MM.1S (cell line): ENCODE results near the gene CCT6B.

Source experiments
- DNase-seq: peaks from one replicate; pipeline ENCODE4 v3.0.0-alpha.2; 2015
- H2AFZ ChIP-seq: fragments of 300-600 bp; sonication (generic); 2 replicates; pipeline ENCODE4 v1.6.0; 2016; ENCODE audit warnings: antibody characterized with exemption, low read length
- H3F3A ChIP-seq: fragments of 300-600 bp; sonication (generic); 2 replicates; pipeline ENCODE4 v1.6.1; 2016; ENCODE audit warnings: mild to moderate bottlenecking, antibody characterized with exemption, low read length, moderate library complexity, mixed read lengths; ENCODE audit not compliant: insufficient read depth
- H3K27ac ChIP-seq: fragments of 300-600 bp; sonication (generic); 2 replicates; pipeline ENCODE4 v1.5.1; 2016; ENCODE audit warnings: mild to moderate bottlenecking, low read length
- H3K27me3 ChIP-seq: fragments of 300-600 bp; sonication (generic); replicated peaks from 2 replicates; pipeline ENCODE4 v1.6.0; 2016; ENCODE audit warnings: low read length; ENCODE audit not compliant: insufficient read depth
- H3K36me3 ChIP-seq: fragments of 300-600 bp; sonication (generic); replicated peaks from 2 replicates; pipeline ENCODE4 v1.6.1; 2016; ENCODE audit warnings: mild to moderate bottlenecking, low read length, mixed read lengths; ENCODE audit not compliant: insufficient read depth
- H3K4me1 ChIP-seq: fragments of 300-600 bp; sonication (generic); 2 replicates; pipeline ENCODE4 v1.6.1; 2016; ENCODE audit warnings: low read length, mixed read lengths
- H3K4me2 ChIP-seq: fragments of 300-600 bp; sonication (generic); 2 replicates; pipeline ENCODE4 v1.6.0; 2016; ENCODE audit warnings: low read depth, low read length
- H3K4me3 ChIP-seq: fragments of 300-600 bp; sonication (generic); 2 replicates; pipeline ENCODE4 v1.5.1; 2016; ENCODE audit warnings: low read length, mixed read lengths
- H3K79me2 ChIP-seq: fragments of 300-600 bp; sonication (generic); 2 replicates; pipeline ENCODE4 v1.6.1; 2016; ENCODE audit warnings: mixed run types, low read length, mixed read lengths
- H3K9ac ChIP-seq: fragments of 300-600 bp; sonication (generic); 2 replicates; pipeline ENCODE4 v1.6.1; 2016; ENCODE audit warnings: low read length, mixed read lengths
- H3K9me2 ChIP-seq: fragments of 300-600 bp; sonication (generic); replicated peaks from 2 replicates; pipeline ENCODE4 v1.6.1; 2016; ENCODE audit warnings: mild to moderate bottlenecking, low read length, mixed read lengths; ENCODE audit not compliant: insufficient read depth
- H3K9me3 ChIP-seq: fragments of 300-600 bp; sonication (generic); replicated peaks from 2 replicates; pipeline ENCODE4 v1.6.1; 2016; ENCODE audit warnings: mild to moderate bottlenecking, low read length, mixed read lengths; ENCODE audit not compliant: insufficient read depth
- H4K20me1 ChIP-seq: fragments of 300-600 bp; sonication (generic); 2 replicates; pipeline ENCODE4 v1.6.1; 2016; ENCODE audit warnings: mild to moderate bottlenecking, low read length, moderate library complexity, mixed read lengths; ENCODE audit not compliant: insufficient read depth
- CTCF ChIP-seq: fragments of 300-600 bp; sonication (generic); IDR thresholded peaks from 2 replicates; pipeline ENCODE4 v1.5.1; 2016; ENCODE audit warnings: antibody characterized with exemption, low read length, mixed read lengths
- EZH2 ChIP-seq: fragments of 300-600 bp; sonication (generic); optimal IDR thresholded peaks from 2 replicates; pipeline ENCODE3; 2017; ENCODE audit warnings: low read depth, mild to moderate bottlenecking, antibody characterized with exemption, low read length, mixed read lengths
- EZH2phosphoT487 ChIP-seq: fragments of 300-600 bp; sonication (generic); IDR thresholded peaks from 2 replicates; pipeline ENCODE4 v1.6.1; 2018; ENCODE audit warnings: antibody characterized with exemption, low read length

Gene CCT6B

GRCh38 chr17:34913001-34913400 is 48.3 kb downstream of the CCT6B start:
- H3K9me2 ChIP-seq: no peaks in the 10 kb centered on the region
- no peak overlapping the region for H3K9ac ChIP-seq
- no peak overlapping the region for H3K4me3 ChIP-seq
- H3K27ac ChIP-seq: peak overlapping the region; percentile 31; the same call in 1 of the 2 replicates
- no peaks in the 10 kb centered on the region for H3K4me1 ChIP-seq
- H3F3A ChIP-seq: no peaks in the 10 kb centered on the region
- H3K9me3 ChIP-seq: no peaks in the 10 kb centered on the region
- H3K36me3 ChIP-seq: no peaks in the 10 kb centered on the region
- no peak for TF ChIP-seq EZH2phosphoT487
- TF ChIP-seq EZH2: no peak
- TF ChIP-seq CTCF: no peak
- no peaks in the 10 kb centered on the region for H3K27me3 ChIP-seq
- no peaks in the 10 kb centered on the region for H4K20me1 ChIP-seq
- H3K4me2 ChIP-seq: no peak overlapping the region
- DNase-seq: no peak
- no peaks in the 10 kb centered on the region for H3K79me2 ChIP-seq
- no peak overlapping the region for H2AFZ ChIP-seq

GRCh38 chr17:34909040-34909439 is 52.2 kb downstream of the CCT6B start:
- no peak overlapping the region for H3K9ac ChIP-seq
- no peaks in the 10 kb centered on the region for H3K79me2 ChIP-seq
- H3K4me1 ChIP-seq: peaks cover 23% of the 10 kb centered on the region
- H3K36me3 ChIP-seq: no peaks in the 10 kb centered on the region
- no peak for TF ChIP-seq EZH2
- TF ChIP-seq CTCF: no peak
- TF ChIP-seq EZH2phosphoT487: no peak
- no peaks in the 10 kb centered on the region for H4K20me1 ChIP-seq
- H2AFZ ChIP-seq: no peak overlapping the region
- H3K27ac ChIP-seq: no peak overlapping the region
- no peaks in the 10 kb centered on the region for H3K9me2 ChIP-seq
- DNase-seq: no peak
- no peaks in the 10 kb centered on the region for H3F3A ChIP-seq
- H3K4me2 ChIP-seq: no peak overlapping the region
- H3K9me3 ChIP-seq: no peaks in the 10 kb centered on the region
- H3K27me3 ChIP-seq: no peaks in the 10 kb centered on the region
- no peak overlapping the region for H3K4me3 ChIP-seq

- no peak overlapping the region for H3K9ac ChIP-seq
- no peaks in the 10 kb centered on the region for H3F3A ChIP-seq
- H3K9me3 ChIP-seq: no peaks in the 10 kb centered on the region
- DNase-seq: no peak
- H3K9me2 ChIP-seq: no peaks in the 10 kb centered on the region
- no peak for TF ChIP-seq EZH2phosphoT487
- no peak for TF ChIP-seq CTCF
- no peak for TF ChIP-seq EZH2
- peaks cover 34% of the 10 kb centered on the region for H3K4me1 ChIP-seq
- H4K20me1 ChIP-seq: no peaks in the 10 kb centered on the region
- H3K36me3 ChIP-seq: no peaks in the 10 kb centered on the region
- no peak overlapping the region for H2AFZ ChIP-seq
- no peak overlapping the region for H3K4me3 ChIP-seq
- no peak overlapping the region for H3K27ac ChIP-seq
- no peak overlapping the region for H3K4me2 ChIP-seq
- H3K27me3 ChIP-seq: no peaks in the 10 kb centered on the region
- no peaks in the 10 kb centered on the region for H3K79me2 ChIP-seq
Observed at GRCh38 chr17:34902831-34903547, 58.3 kb downstream of the CCT6B start.
